Measurements from ENCODE around the gene ARID1A. TPM values are rescaled to one million over a fixed set of nuclear protein-coding genes. Genes with fewer than 3 reads are reported as not detected.

ARID1A gene
- total RNA-seq, 1 donor from 2014 or later, result 142 TPM

DNA sequence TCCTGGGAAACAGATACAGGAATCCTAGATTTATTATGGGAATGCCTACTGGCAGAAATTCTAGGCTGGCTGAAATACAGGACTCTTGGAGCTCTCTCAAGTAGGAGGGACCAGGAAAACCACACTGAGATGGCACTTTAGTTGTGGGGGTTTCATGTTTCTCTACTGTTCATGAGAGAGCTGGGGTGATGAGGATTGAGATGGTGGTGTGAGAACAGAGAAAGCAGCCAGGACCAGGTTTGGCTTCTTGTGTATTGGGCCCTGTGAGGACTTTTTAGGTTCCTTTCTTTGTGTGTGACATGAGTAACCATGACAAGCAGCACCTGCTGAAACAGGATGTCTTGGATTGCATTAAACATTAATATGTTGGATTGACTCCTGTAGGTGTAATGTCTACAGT is 4.9 kb downstream of the ARID1A start:
- H3K36me3 Mint-ChIP-seq (ENCODE audit: low read depth), result peaks cover 1% of the 10 kb centered on the region
- H3K4me1 Mint-ChIP-seq, result peaks cover 8% of the 10 kb centered on the region
- ChIA-PET POLR2A (interaction anchor here (1.0 to 15.7 kb wide), 4 partner anchors 8 to 87 kb away, joined by 4 to 308 read pairs (median 22); partner anchors contain the start of gene PIGV), CTCF (interaction anchor here (0.6 to 3.7 kb wide), 4 partner anchors 8 to 110 kb away, joined by 3 to 19 read pairs (median 6); no protein-coding TSS in a partner anchor)
- TF ChIP-seq, protein P1, sequence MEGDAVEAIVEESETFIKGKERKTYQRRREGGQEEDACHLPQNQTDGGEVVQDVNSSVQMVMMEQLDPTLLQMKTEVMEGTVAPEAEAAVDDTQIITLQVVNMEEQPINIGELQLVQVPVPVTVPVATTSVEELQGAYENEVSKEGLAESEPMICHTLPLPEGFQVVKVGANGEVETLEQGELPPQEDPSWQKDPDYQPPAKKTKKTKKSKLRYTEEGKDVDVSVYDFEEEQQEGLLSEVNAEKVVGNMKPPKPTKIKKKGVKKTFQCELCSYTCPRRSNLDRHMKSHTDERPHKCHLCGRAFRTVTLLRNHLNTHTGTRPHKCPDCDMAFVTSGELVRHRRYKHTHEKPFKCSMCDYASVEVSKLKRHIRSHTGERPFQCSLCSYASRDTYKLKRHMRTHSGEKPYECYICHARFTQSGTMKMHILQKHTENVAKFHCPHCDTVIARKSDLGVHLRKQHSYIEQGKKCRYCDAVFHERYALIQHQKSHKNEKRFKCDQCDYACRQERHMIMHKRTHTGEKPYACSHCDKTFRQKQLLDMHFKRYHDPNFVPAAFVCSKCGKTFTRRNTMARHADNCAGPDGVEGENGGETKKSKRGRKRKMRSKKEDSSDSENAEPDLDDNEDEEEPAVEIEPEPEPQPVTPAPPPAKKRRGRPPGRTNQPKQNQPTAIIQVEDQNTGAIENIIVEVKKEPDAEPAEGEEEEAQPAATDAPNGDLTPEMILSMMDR (IDR thresholded peaks at IDR 0.05), result no peak
- no peak for DNase-seq
- ATAC-seq (ENCODE audit: low read depth), result no peak
- no peaks in the 10 kb centered on the region for H3K9me3 Mint-ChIP-seq
- no peak overlapping the region for H3K27ac Mint-ChIP-seq
- no peaks in the 10 kb centered on the region for H3K27me3 Mint-ChIP-seq
- H3K4me3 Mint-ChIP-seq, result no peak overlapping the region
- intact Hi-C loops (cut with micrococcal nuclease), result no loop called here

DNA sequence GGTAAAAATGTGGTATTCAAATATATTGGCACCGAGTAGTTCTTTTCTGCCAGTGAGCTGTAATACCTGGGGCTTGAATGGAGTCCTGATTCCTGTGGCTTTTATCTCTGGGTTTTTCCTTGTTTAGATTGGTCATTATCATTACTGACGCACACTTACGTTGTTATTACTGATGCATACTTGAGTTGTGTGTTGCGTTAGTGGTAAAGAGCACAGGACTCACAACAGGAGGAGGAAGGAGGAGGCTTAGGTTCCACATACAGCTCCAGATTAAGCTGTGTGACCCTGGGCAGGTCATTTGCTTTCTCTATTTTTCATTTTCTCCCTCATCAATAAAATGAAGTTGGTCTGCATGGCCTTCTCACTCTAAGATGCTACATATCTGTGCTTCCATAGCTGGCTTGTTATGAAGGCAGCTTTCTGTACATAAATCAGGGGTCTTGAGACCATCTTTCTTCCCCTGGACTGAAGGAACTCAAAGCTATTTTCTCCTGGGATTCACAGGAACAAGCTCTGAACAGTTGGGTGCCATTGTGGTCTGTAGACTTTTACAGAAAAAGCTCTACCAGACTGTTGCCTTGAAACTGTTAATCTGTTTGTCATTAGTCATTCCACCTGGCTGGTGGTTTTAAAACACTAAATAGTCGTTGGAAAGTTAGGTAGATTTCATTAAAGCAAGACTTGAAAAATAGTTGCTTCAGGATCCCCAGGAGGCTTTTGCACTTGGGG is 5.6 kb downstream of the ARID1A start:
- ATAC-seq (ENCODE audit: low read depth), result no peak
- ChIA-PET CTCF (interaction anchor here (1.0 to 3.7 kb wide), 5 partner anchors 9 to 88 kb away, joined by 3 to 19 read pairs (median 3); no protein-coding TSS in a partner anchor), POLR2A (interaction anchor here (0.9 to 15.7 kb wide), 6 partner anchors 9 to 86 kb away, joined by 3 to 308 read pairs (median 4); partner anchors contain the start of gene PIGV)
- intact Hi-C loops (cut with micrococcal nuclease), result no loop called here
- TF ChIP-seq, protein P1 (IDR thresholded peaks at IDR 0.05), result no peak
- DNase-seq, result no peak
- Mint-ChIP-seq H3K4me3 (no peak overlapping the region), H3K27me3 (no peaks in the 10 kb centered on the region), H3K36me3 (ENCODE audit: low read depth) (peaks cover 1% of the 10 kb centered on the region), H3K9me3 (no peaks in the 10 kb centered on the region), H3K27ac (no peak overlapping the region), H3K4me1 (peaks cover 15% of the 10 kb centered on the region)

DNA sequence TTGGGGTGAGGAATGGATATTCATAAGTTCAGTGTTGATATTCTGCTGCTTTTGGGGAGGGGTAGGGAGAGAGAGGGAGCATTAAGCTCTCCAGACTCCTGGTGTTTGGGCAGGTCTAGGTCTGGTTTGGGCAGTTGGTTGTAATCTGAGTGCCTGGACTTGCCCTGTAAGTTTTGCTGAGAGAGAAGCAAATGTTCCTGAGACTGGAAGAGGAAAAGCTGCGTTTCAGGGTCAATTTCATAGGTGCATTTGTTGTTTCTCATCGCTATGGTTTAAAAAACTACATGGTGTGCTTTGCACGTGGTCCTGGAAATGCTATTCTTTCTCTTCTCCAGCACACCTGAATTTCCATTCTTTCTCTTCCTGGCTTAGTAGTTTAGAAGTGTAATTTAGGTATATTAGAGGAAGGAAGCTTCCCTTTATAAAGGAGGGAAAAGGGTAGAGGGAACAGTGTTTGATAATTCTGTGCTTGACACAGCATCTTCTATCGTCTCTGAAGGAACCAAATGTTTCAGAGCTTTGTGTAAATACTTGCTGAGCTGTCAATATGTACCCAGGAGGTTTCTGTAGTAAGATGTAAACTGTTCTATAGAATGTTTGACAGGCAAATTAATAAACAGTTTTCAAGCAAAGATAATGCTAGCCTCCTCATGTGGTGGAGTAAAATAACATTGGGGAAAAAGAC is 6.3 kb downstream of the ARID1A start:
- ATAC-seq (ENCODE audit: low read depth), result no peak
- peaks cover 22% of the 10 kb centered on the region for H3K4me1 Mint-ChIP-seq

DNA sequence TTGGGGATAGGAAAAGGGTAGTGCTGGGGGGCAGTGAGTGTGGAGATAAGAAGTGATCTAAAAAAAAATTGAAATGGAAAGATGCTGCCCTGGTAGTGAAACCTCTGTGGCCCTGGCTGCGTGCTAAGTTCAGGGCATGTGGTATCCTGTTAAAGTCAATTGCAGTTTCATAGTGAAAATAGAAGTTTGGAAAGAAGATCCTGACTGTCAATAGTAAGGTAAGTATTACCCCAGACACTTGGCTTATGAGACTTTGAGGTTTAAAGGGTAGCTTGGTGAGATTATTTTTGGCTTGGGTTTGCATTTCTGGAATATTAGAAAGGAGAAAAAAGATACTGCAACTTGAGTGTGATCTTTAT is 6.8 kb downstream of the ARID1A start:
- peaks cover 27% of the 10 kb centered on the region for H3K4me1 Mint-ChIP-seq
- ATAC-seq (ENCODE audit: low read depth), result no peak

More for the DNA sequence above, 6.3 kb downstream of the ARID1A start:
- Mint-ChIP-seq H3K36me3 (ENCODE audit: low read depth) (peaks cover 5% of the 10 kb centered on the region), H3K27ac (no peak overlapping the region), H3K4me3 (no peak overlapping the region), H3K27me3 (no peaks in the 10 kb centered on the region), H3K9me3 (no peaks in the 10 kb centered on the region)
- TF ChIP-seq, protein P1 (IDR thresholded peaks at IDR 0.05), result no peak
- POLR2A ChIA-PET, result interaction anchor here (0.9 to 15.7 kb wide), 5 partner anchors 10 to 161 kb away, joined by 3 to 308 read pairs (median 5); partner anchors contain the start of gene PIGV
- no peak for DNase-seq
- intact Hi-C loops (cut with micrococcal nuclease), result loop anchor here (2.0 kb wide), 1 partner anchor 15 kb away; no protein-coding TSS in a partner anchor
- CTCF ChIA-PET, result interaction anchor here (1.0 to 3.7 kb wide), 5 partner anchors 10 to 87 kb away, joined by 3 to 19 read pairs (median 3); no protein-coding TSS in a partner anchor

More for the DNA sequence above, 6.8 kb downstream of the ARID1A start:
- TF ChIP-seq, protein P1 (IDR thresholded peaks at IDR 0.05), result no peak
- Mint-ChIP-seq H3K27ac (no peak overlapping the region), H3K4me3 (no peak overlapping the region), H3K9me3 (no peaks in the 10 kb centered on the region), H3K27me3 (no peaks in the 10 kb centered on the region), H3K36me3 (ENCODE audit: low read depth) (peaks cover 3% of the 10 kb centered on the region)
- CTCF ChIA-PET, result interaction anchor here (0.7 to 3.7 kb wide), 5 partner anchors 10 to 101 kb away, joined by 3 to 19 read pairs (median 4); no protein-coding TSS in a partner anchor
- POLR2A ChIA-PET, result interaction anchor here (0.5 to 15.7 kb wide), 6 partner anchors 10 to 1809 kb away, joined by 3 to 308 read pairs (median 6); partner anchors contain the start of gene PIGV
- DNase-seq, result no peak
- intact Hi-C loops (cut with micrococcal nuclease), result loop anchor here (2.0 kb wide), 1 partner anchor 14 kb away; no protein-coding TSS in a partner anchor

Measured in activated B cell treated with CpG ODN at 0.5 μM for 24 hours (primary cell).